KMS-11 (cell line): Measurements from ENCODE around the gene FLNB.

ENCODE experiments used
- H2AFZ ChIP-seq: fragments of 200-600 bp; sonication (generic); 2 replicates; pipeline ENCODE4 v1.6.1; 2016; ENCODE audit warnings: antibody characterized with exemption, mixed run types, low read depth
- H3K27ac ChIP-seq: fragments of 200-600 bp; sonication (generic); 2 replicates; pipeline ENCODE4 v1.6.1; 2016; ENCODE audit warnings: mild to moderate bottlenecking, mixed run types
- H3K27me3 ChIP-seq: fragments of 200-600 bp; sonication (generic); 2 replicates; pipeline ENCODE4 v1.6.1; 2017; ENCODE audit warnings: mild to moderate bottlenecking, low read depth, mixed run types, moderate library complexity; ENCODE audit not compliant: insufficient read depth
- H3K36me3 ChIP-seq: fragments of 200-600 bp; sonication (generic); 2 replicates; pipeline ENCODE4 v1.6.1; 2017; ENCODE audit warnings: mild to moderate bottlenecking, mixed run types; ENCODE audit not compliant: insufficient read depth
- H3K4me1 ChIP-seq: fragments of 200-600 bp; sonication (generic); 2 replicates; pipeline ENCODE4 v1.6.1; 2016; ENCODE audit warnings: mild to moderate bottlenecking, low read depth, mixed run types; ENCODE audit not compliant: poor library complexity, severe bottlenecking
- H3K4me2 ChIP-seq: fragments of 200-600 bp; sonication (generic); 2 replicates; pipeline ENCODE4 v1.7.0; 2016; ENCODE audit warnings: mild to moderate bottlenecking, mixed run types
- H3K4me3 ChIP-seq: fragments of 200-600 bp; sonication (generic); IDR thresholded peaks from 2 replicates; pipeline ENCODE4 v1.6.1; 2017; ENCODE audit warnings: low read depth, low read length, mixed read lengths; ENCODE audit not compliant: insufficient read depth
- H3K79me2 ChIP-seq: fragments of 200-600 bp; sonication (generic); 2 replicates; pipeline ENCODE4 v1.6.1; 2016; ENCODE audit warnings: low read depth, mixed run types; ENCODE audit not compliant: insufficient read depth
- H3K9ac ChIP-seq: fragments of 200-600 bp; sonication (generic); 2 replicates; pipeline ENCODE4 v1.6.1; 2016; ENCODE audit warnings: mild to moderate bottlenecking, mixed run types
- H4K20me1 ChIP-seq: fragments of 200-600 bp; sonication (generic); 2 replicates; pipeline ENCODE4 v1.6.1; 2016; ENCODE audit warnings: mild to moderate bottlenecking, mixed run types; ENCODE audit not compliant: insufficient read depth
- TF ChIP-seq, protein P1 (sequence below): fragments of 200-600 bp; sonication (generic); conservative IDR thresholded peaks from 2 replicates; pipeline ENCODE4 v1.6.1; 2017; ENCODE audit warnings: low read depth, mild to moderate bottlenecking, antibody characterized with exemption, low read length, moderate library complexity, mixed read lengths

FLNB gene

DNA sequence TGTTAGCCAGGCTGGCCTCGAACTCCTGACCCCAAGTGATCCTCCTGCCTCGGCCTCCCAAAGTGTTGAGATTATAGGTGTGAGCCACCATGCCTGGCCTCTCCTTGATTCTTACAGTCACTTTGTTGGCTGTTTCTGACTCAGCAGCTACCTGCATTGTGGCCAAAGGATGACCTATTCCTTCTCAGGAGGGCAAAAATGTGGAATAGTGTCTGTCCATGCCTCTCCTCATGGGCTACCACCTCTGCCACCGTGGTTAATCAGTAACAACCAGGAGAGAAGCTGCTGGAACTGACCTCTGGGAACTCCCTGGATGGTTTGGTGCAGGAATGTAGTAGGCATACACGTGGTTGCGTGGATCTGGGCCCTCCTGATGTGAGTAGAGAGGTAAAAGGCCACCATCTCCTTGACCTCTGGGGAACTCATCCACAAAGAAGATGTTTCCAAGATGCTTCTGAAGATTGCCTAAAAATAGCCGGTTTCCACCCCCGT lies 63.3 kb downstream of the FLNB start:
- no peak overlapping the region for H3K9ac ChIP-seq
- H3K4me3 ChIP-seq, result no peak overlapping the region
- TF ChIP-seq, protein P1, sequence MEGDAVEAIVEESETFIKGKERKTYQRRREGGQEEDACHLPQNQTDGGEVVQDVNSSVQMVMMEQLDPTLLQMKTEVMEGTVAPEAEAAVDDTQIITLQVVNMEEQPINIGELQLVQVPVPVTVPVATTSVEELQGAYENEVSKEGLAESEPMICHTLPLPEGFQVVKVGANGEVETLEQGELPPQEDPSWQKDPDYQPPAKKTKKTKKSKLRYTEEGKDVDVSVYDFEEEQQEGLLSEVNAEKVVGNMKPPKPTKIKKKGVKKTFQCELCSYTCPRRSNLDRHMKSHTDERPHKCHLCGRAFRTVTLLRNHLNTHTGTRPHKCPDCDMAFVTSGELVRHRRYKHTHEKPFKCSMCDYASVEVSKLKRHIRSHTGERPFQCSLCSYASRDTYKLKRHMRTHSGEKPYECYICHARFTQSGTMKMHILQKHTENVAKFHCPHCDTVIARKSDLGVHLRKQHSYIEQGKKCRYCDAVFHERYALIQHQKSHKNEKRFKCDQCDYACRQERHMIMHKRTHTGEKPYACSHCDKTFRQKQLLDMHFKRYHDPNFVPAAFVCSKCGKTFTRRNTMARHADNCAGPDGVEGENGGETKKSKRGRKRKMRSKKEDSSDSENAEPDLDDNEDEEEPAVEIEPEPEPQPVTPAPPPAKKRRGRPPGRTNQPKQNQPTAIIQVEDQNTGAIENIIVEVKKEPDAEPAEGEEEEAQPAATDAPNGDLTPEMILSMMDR, result no peak
- no peaks in the 10 kb centered on the region for H3K79me2 ChIP-seq
- H3K27me3 ChIP-seq, result no peaks in the 10 kb centered on the region
- no peak overlapping the region for H2AFZ ChIP-seq
- no peaks in the 10 kb centered on the region for H3K36me3 ChIP-seq
- no peak overlapping the region for H3K27ac ChIP-seq
- no peaks in the 10 kb centered on the region for H3K4me1 ChIP-seq
- no peaks in the 10 kb centered on the region for H4K20me1 ChIP-seq
- H3K4me2 ChIP-seq, result no peak overlapping the region

DNA sequence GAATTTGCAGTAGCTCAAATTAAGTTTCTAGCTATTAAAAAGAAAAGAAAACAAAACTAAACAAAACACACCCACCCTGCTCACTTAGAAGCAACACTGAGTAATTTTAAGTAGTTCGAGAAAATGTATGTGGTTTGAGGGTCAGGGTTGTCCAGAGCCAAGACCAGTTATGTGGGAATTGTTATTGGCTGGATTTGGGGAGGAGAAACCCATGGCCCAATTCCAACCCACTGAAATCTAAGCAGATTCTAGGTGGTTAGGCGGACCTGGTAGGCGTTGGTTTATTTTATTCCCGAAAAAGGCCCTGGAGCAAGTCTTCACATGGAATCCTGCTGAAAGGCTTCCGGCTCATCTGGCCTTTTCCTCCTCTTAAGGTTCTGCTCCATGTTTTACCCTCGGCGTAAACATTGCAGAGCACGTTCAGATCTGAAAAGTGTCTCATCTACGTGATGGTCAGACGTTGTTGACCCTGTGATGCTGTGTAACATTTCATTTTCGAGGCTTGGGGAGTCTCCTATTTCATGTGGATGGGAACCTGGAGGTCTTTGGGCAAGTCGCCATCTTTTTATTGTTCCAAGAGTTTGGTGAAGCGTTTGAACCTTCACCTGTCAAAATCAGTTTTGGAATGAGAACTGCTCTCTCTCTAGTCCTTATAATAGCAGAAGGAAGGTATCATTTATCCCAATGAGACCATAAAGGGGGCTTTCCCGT lies 64.0 kb downstream of the FLNB start:
- H3K27me3 ChIP-seq, result no peaks in the 10 kb centered on the region
- H3K79me2 ChIP-seq, result no peaks in the 10 kb centered on the region
- TF ChIP-seq, protein P1, result no peak
- no peak overlapping the region for H3K4me2 ChIP-seq
- no peak overlapping the region for H2AFZ ChIP-seq
- H3K4me3 ChIP-seq, result no peak overlapping the region
- H3K36me3 ChIP-seq, result no peaks in the 10 kb centered on the region
- H3K4me1 ChIP-seq, result no peaks in the 10 kb centered on the region
- no peak overlapping the region for H3K9ac ChIP-seq
- H4K20me1 ChIP-seq, result no peaks in the 10 kb centered on the region
- H3K27ac ChIP-seq, result no peak overlapping the region

DNA sequence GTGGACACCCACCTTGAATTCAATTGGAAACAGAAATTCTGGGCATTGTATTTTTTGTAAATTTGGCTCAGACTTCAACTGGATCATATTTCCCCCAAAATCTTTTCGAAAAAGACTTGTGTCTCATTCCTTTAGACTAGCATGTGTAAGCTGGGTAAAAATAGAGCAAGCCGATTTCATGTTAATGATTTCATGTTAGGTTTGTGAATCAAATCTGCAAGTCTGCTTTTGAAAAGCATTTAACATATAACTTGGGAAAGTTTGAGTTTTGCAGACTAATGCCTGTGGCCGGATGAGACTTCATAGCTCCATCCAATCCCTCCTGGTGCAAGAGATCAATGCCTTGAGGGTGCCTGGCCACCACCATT lies 64.5 kb downstream of the FLNB start:
- TF ChIP-seq, protein P1, result no peak
- Histone ChIP-seq H3K27me3 (no peaks in the 10 kb centered on the region), H4K20me1 (no peaks in the 10 kb centered on the region), H2AFZ (no peak overlapping the region), H3K9ac (no peak overlapping the region), H3K27ac (no peak overlapping the region), H3K4me3 (no peak overlapping the region), H3K4me2 (no peak overlapping the region), H3K79me2 (no peaks in the 10 kb centered on the region), H3K36me3 (no peaks in the 10 kb centered on the region), H3K4me1 (no peaks in the 10 kb centered on the region)

DNA sequence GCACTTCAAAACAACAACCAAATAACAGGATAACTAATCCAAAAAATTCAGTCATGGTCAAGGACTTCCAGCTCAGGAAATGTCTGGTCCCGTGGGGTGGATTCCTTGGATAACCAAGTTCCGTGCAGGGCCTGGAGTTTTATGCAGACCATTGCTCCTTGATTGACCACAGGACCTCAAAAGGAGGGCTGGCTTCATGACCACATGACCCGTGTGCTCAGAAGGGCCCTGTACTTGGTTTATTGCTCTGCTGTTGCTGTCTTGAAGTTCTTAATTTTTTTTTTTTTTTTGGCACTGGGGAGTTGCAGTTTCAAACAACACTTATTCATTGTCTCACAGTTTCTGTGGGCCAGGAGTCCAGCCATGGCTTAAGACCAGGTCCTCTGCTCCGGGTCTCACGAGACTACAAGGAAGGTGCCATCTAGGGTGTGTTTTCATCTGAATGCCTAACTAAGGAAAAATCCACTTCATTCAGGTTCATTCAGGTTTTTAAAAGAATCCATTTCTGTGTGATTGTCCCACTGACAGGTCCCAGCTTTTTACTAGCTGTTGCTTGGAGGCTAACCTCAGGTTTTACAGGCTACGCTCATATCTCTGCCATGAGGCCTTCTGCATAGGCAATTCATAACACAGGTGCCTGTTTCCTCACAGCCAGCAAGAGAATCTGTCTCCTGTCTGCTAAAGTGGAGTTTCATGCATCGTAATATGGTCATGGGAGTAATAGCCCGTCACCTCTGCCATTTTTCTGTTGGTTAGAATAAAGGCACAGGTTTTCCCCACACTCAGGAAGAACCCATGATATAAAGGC lies 65.3 kb downstream of the FLNB start:
- Histone ChIP-seq H4K20me1 (no peaks in the 10 kb centered on the region), H3K79me2 (no peaks in the 10 kb centered on the region), H3K4me2 (no peak overlapping the region), H2AFZ (no peak overlapping the region), H3K36me3 (no peaks in the 10 kb centered on the region), H3K4me3 (no peak overlapping the region), H3K4me1 (no peaks in the 10 kb centered on the region), H3K27ac (no peak overlapping the region), H3K9ac (no peak overlapping the region), H3K27me3 (no peaks in the 10 kb centered on the region)
- TF ChIP-seq, protein P1, result no peak
